SK-N-SH (cell line): ENCODE results near the gene NCAM1. TPM values are rescaled to one million over a fixed set of nuclear protein-coding genes. Genes with fewer than 3 reads are reported as not detected.

Experiments
- CTCF ChIA-PET: fragments of 300-600, 350-600 bp; formaldehyde crosslinking; extraction: SDS; loops from one replicate; lab custom pipeline; 2021; lab: Yijun Ruan, JAX
- POLR2A ChIA-PET: fragments of 350-600 bp; sonication (Branson Sonifier 250); formaldehyde crosslinking; extraction: SDS; loops from one replicate; lab custom pipeline; 2020; ENCODE audit warnings: antibody characterized with exemption, inconsistent platforms; lab: Yijun Ruan, JAX
- DNase-seq: peaks from one replicate; pipeline ENCODE4 v3.0.0; 2012
- H2AFZ ChIP-seq: fragments of 200-600 bp; sonication (generic); 2 replicates; pipeline ENCODE4 v1.8.1; 2016; ENCODE audit warnings: antibody characterized with exemption, mild to moderate bottlenecking, low read depth
- H3F3A ChIP-seq: fragments of 200-600 bp; sonication (generic); replicated peaks from 2 replicates; pipeline ENCODE3; 2016; ENCODE audit warnings: antibody characterized with exemption, mild to moderate bottlenecking; ENCODE audit not compliant: insufficient read depth
- H3K27ac ChIP-seq, 2 experiments: fragments of 200-500 bp in 1 of 2; fragments of 200-600 bp in 1 of 2; sonication (Bioruptor generic) in 1 of 2; sonication (generic), shearing (Covaris generic) in 1 of 2; 2 replicates each; pipeline versions ENCODE4 v1.5.1 to v1.6.1; 2014 to 2016; ENCODE audit warnings: low read depth in 2 of 2, inconsistent platforms in 1 of 2, low read length in 1 of 2, mild to moderate bottlenecking in 1 of 2, mixed read lengths in 1 of 2
- H3K27me3 ChIP-seq: fragments of 200-600 bp; sonication (generic), shearing (Covaris generic); 2 replicates; pipeline ENCODE4 v1.6.1; 2016; ENCODE audit warnings: mixed run types; ENCODE audit not compliant: insufficient read depth
- H3K36me3 ChIP-seq, 2 experiments: fragments of 200-500 bp in 1 of 2; fragments of 200-600 bp in 1 of 2; sonication (Bioruptor generic) in 1 of 2; sonication (generic) in 1 of 2; replicated peaks in 1 of 2; 2 replicates each; pipeline versions ENCODE3 to v1.5.1; 2014 to 2016; ENCODE audit warnings: low read length in 1 of 2, mild to moderate bottlenecking in 1 of 2; ENCODE audit not compliant: insufficient read depth in 2 of 2, control insufficient read depth in 1 of 2
- H3K4me1 ChIP-seq, 2 experiments: fragments of 200-500 bp in 1 of 2; fragments of 200-600 bp in 1 of 2; sonication (Bioruptor generic) in 1 of 2; sonication (generic), shearing (Covaris generic) in 1 of 2; 2 replicates each; pipeline versions ENCODE4 v1.5.1 to v1.6.1; 2014 to 2016; ENCODE audit warnings: low read depth in 1 of 2, low read length in 1 of 2, mixed run types in 1 of 2; ENCODE audit not compliant: insufficient read depth in 2 of 2, control insufficient read depth in 1 of 2
- H3K4me2 ChIP-seq: fragments of 200-600 bp; sonication (generic), shearing (Covaris generic); 2 replicates; pipeline ENCODE4 v1.6.1; 2017; ENCODE audit warnings: mixed run types
- H3K4me3 ChIP-seq, 2 experiments: fragments of 200-500 bp in 1 of 2; fragments of 200-600 bp in 1 of 2; sonication (Bioruptor generic) in 1 of 2; sonication (generic), shearing (Covaris generic) in 1 of 2; 2 replicates each; pipeline versions ENCODE4 v1.5.1 to v1.8.1; 2014 to 2016; ENCODE audit warnings: low read depth in 2 of 2, inconsistent platforms in 1 of 2, low read length in 1 of 2, mild to moderate bottlenecking in 1 of 2, mixed read lengths in 1 of 2, moderate library complexity in 1 of 2
- H3K79me2 ChIP-seq: fragments of 200-600 bp; sonication (generic); 2 replicates; pipeline ENCODE4 v1.8.1; 2017; ENCODE audit warnings: mild to moderate bottlenecking; ENCODE audit not compliant: insufficient read depth
- H3K9ac ChIP-seq: fragments of 200-600 bp; sonication (generic); 2 replicates; pipeline ENCODE4 v1.6.1; 2017; ENCODE audit warnings: mixed run types
- H3K9me2 ChIP-seq: fragments of 200-600 bp; sonication (generic); 2 replicates; pipeline ENCODE4 v1.6.1; 2017; ENCODE audit warnings: mixed run types
- H3K9me3 ChIP-seq: fragments of 200-600 bp; sonication (generic); 2 replicates; pipeline ENCODE4 v1.6.1; 2017; ENCODE audit warnings: mixed run types, mild to moderate bottlenecking, moderate library complexity
- H4K20me1 ChIP-seq: fragments of 200-600 bp; sonication (generic); 2 replicates; pipeline ENCODE4 v1.6.1; 2017; ENCODE audit warnings: mild to moderate bottlenecking, mixed run types; ENCODE audit not compliant: insufficient read depth
- CHD2 ChIP-seq: fragments of 150-350 bp; IDR thresholded peaks from 2 replicates; pipeline ENCODE4 v1.6.1; 2018; ENCODE audit warnings: low read length; ENCODE audit not compliant: partially characterized antibody
- ELF1 ChIP-seq: IDR thresholded peaks from 2 replicates; pipeline ENCODE4 v1.4.0; 2012
- EP300 ChIP-seq, 2 experiments: IDR thresholded peaks; 2 replicates each; pipeline versions ENCODE4 v1.4.0 to v1.6.1; 2012; ENCODE audit warnings: borderline replicate concordance in 1 of 2, low read depth in 1 of 2, low read length in 1 of 2
- EZH2phosphoT487 ChIP-seq: fragments of 200-600 bp; sonication (generic); IDR thresholded peaks from 2 replicates; pipeline ENCODE4 v1.6.1; 2017; ENCODE audit warnings: low read depth, mixed run types, mild to moderate bottlenecking, antibody characterized with exemption, moderate library complexity, borderline replicate concordance
- FOSL2 ChIP-seq: IDR thresholded peaks from 2 replicates; pipeline ENCODE4 v1.4.0; 2012; ENCODE audit warnings: low read depth, mild to moderate bottlenecking, moderate library complexity, borderline replicate concordance
- FOXJ3 ChIP-seq: sonication (generic); formaldehyde crosslinking; IDR thresholded peaks from 2 replicates; pipeline ENCODE4 v1.5.1; 2020; ENCODE audit warnings: mild to moderate bottlenecking, missing genetic modification reagents
- FOXM1 ChIP-seq: IDR thresholded peaks from 2 replicates; pipeline ENCODE4 v1.4.0; 2012; ENCODE audit warnings: low read depth, mild to moderate bottlenecking
- GATA2 ChIP-seq: sonication (generic); formaldehyde crosslinking; IDR thresholded peaks from 2 replicates; pipeline ENCODE4 v1.5.0; 2020; ENCODE audit warnings: mild to moderate bottlenecking, missing genetic modification reagents
- MEF2A ChIP-seq: IDR thresholded peaks from 2 replicates; pipeline ENCODE4 v1.4.0; 2012; ENCODE audit warnings: low read depth, borderline replicate concordance
- MXI1 ChIP-seq: IDR thresholded peaks from 2 replicates; pipeline ENCODE4 v1.6.1; 2012; ENCODE audit warnings: mild to moderate bottlenecking, low read depth, low read length, improper control_type of control experiment
- NFIC ChIP-seq: IDR thresholded peaks from 2 replicates; pipeline ENCODE4 v1.4.0; 2012; ENCODE audit warnings: borderline replicate concordance
- POLR2AphosphoS5 ChIP-seq: IDR thresholded peaks from 2 replicates; pipeline ENCODE4 v1.6.1; 2012; ENCODE audit warnings: low read depth, low read length
- RAD21 ChIP-seq: IDR thresholded peaks from 2 replicates; pipeline ENCODE4 v1.6.1; 2012; ENCODE audit warnings: mild to moderate bottlenecking, low read length
- RXRA ChIP-seq: IDR thresholded peaks from 2 replicates; pipeline ENCODE4 v1.4.0; 2012; ENCODE audit warnings: low read depth, mild to moderate bottlenecking, borderline replicate concordance
- SIN3A ChIP-seq: IDR thresholded peaks from 2 replicates; pipeline ENCODE4 v1.6.1; 2012; ENCODE audit warnings: low read depth, mild to moderate bottlenecking, low read length, moderate library complexity, borderline replicate concordance
- SMC3 ChIP-seq: IDR thresholded peaks from 2 replicates; pipeline ENCODE4 v1.6.1; 2012; ENCODE audit warnings: low read depth, low read length, improper control_type of control experiment
- TAF1 ChIP-seq: IDR thresholded peaks from 2 replicates; pipeline ENCODE4 v1.6.1; 2012; ENCODE audit warnings: low read depth, mild to moderate bottlenecking, low read length, moderate library complexity, borderline replicate concordance
- TEAD4 ChIP-seq: IDR thresholded peaks from 2 replicates; pipeline ENCODE4 v1.4.0; 2012; ENCODE audit warnings: mild to moderate bottlenecking, borderline replicate concordance; ENCODE audit not compliant: insufficient read depth
- WGBS: methylation state at CpG from one replicate; pipeline ENCODE4 v1.1.6; 2017; ENCODE audit warnings: low lambda C conversion rate; 5-methylcytosine and 5-hydroxymethylcytosine counted together
- polyA plus RNA-seq, 3 experiments: library from polyadenylated mRNA; depleted of rRNA; stranded (reverse); fragments of >200 nt; gene quantifications; 2 replicates each; pipeline ENCODE4 v1.2.3, GENCODE V29; 2012
- TF ChIP-seq, protein P1 (sequence below): IDR thresholded peaks from 2 replicates; pipeline ENCODE4 v1.4.0; 2012; ENCODE audit warnings: low read depth
- TF ChIP-seq, protein P2 (sequence below): fragments of 200-600 bp; sonication (generic); IDR thresholded peaks from 2 replicates; pipeline ENCODE4 v1.6.1; 2017; ENCODE audit warnings: antibody characterized with exemption, mild to moderate bottlenecking, moderate library complexity
- TF ChIP-seq, protein P3 (sequence below): IDR thresholded peaks from 2 replicates; pipeline ENCODE4 v1.4.0; 2012; ENCODE audit warnings: low read depth, borderline replicate concordance

NCAM1 gene
- polyA plus RNA-seq, 1 of the 3 experiments (the other 2 are of a cell fraction) = 19.4 TPM

DNA sequence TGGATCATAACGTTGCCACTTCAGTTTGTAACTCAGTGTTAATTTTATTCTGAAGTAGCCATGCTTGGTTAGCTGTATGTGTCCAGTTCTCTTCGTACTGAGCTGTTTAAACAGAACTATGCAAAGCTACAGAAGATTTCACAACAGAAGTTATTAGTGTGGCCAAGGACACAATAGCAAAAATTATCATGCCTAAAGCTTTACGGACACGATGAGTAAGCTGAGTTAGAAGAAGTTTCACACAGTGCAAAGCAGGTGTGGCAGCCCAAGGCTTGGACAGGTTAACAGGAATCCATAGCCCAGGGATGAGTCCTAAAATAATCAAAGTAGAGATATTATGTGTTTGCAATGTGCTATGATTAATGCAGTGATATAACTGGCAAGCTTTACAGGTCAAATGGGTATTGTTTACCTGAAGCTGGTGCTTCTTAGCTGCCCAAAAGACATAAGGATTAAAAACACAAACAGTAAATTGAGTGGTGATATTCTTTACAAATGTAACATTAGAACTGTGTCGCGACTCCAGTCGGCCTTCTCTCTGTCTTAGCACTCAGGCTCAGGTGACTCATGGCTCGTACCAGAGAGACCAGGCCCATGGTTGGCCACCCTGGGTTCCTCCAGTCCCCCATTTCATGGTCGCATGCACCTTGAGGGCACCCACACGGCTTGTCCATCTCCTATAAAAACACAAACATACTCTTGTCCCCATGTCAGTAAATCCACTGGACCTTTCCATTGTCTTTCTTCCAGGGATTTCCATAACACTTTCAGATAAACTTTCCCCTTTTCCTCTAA, 35.5 kb upstream of the NCAM1 start:
- Histone ChIP-seq H3K4me2 (no peak overlapping the region), H3K9me3 (no peaks in the 10 kb centered on the region), H2AFZ (no peak overlapping the region), H3K36me3 (no peaks in the 10 kb centered on the region), H3K4me3 (no peak overlapping the region), H3K9ac (no peak overlapping the region), H3K9me2 (no peaks in the 10 kb centered on the region), H4K20me1 (no peaks in the 10 kb centered on the region), H3K4me1 (peaks cover 0 to 2% of the 10 kb centered on the region in 2 experiments; a peak in 1 of 4 replicates), H3K27me3 (no peaks in the 10 kb centered on the region; the same call in 1 of the 2 replicates), H3K27ac (no peak overlapping the region), H3K79me2 (no peaks in the 10 kb centered on the region), H3F3A (no peaks in the 10 kb centered on the region)
- TF ChIP-seq POLR2AphosphoS5 (no peak), EP300 (IDR thresholded peaks at IDR 0.05; ENCODE audit: borderline replicate concordance in 1 of 2, low read depth in 1 of 2, low read length in 1 of 2) (no peak), EZH2phosphoT487 (no peak), SIN3A (no peak), ELF1 (no peak), RXRA (no peak), TEAD4 (no peak), GATA2 (CRISPR knock-in tag) (no peak)
- TF ChIP-seq, protein P1, sequence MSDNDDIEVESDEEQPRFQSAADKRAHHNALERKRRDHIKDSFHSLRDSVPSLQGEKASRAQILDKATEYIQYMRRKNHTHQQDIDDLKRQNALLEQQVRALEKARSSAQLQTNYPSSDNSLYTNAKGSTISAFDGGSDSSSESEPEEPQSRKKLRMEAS = no peak
- TF ChIP-seq, protein P2, sequence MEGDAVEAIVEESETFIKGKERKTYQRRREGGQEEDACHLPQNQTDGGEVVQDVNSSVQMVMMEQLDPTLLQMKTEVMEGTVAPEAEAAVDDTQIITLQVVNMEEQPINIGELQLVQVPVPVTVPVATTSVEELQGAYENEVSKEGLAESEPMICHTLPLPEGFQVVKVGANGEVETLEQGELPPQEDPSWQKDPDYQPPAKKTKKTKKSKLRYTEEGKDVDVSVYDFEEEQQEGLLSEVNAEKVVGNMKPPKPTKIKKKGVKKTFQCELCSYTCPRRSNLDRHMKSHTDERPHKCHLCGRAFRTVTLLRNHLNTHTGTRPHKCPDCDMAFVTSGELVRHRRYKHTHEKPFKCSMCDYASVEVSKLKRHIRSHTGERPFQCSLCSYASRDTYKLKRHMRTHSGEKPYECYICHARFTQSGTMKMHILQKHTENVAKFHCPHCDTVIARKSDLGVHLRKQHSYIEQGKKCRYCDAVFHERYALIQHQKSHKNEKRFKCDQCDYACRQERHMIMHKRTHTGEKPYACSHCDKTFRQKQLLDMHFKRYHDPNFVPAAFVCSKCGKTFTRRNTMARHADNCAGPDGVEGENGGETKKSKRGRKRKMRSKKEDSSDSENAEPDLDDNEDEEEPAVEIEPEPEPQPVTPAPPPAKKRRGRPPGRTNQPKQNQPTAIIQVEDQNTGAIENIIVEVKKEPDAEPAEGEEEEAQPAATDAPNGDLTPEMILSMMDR = no peak
- WGBS = 61% methylated on average over 10 of the region's 10 CpGs
- ChIA-PET CTCF (no interaction called here), POLR2A (no interaction called here)
- DNase-seq = no peak

DNA sequence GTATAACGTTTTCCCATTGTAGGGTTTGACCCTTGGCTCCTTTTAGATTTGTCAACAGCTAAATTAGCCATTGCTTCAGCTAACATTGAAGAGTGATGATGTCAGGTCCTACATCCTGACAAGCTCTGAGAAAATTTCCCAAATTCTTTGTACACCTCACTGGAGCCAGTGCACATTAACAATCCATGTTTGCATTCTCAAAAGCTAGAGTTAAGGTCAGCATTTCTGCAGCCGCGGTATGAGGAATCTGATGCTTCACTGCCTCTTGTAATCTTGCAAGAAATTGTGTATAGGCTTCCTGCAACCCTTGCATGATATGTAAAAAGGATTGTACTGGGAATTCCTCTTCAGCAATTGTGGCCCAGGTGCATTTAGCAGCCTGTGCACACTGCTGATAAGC, 33.1 kb upstream of the NCAM1 start:
- H3K27ac ChIP-seq = no peak overlapping the region
- peaks cover 0 to 2% of the 10 kb centered on the region in 2 experiments; a peak in 1 of 4 replicates for H3K4me1 ChIP-seq
- no peak overlapping the region for H3K9ac ChIP-seq
- no peaks in the 10 kb centered on the region for H4K20me1 ChIP-seq
- H3K9me3 ChIP-seq = no peaks in the 10 kb centered on the region
- 62% methylated on average over 3 of the region's 3 CpGs for WGBS
- H3K27me3 ChIP-seq = no peaks in the 10 kb centered on the region
- no peak overlapping the region for H2AFZ ChIP-seq
- ChIA-PET POLR2A (no interaction called here), CTCF (no interaction called here)
- H3F3A ChIP-seq = no peaks in the 10 kb centered on the region
- H3K36me3 ChIP-seq = no peaks in the 10 kb centered on the region
- DNase-seq = no peak
- H3K9me2 ChIP-seq = no peaks in the 10 kb centered on the region
- no peak overlapping the region for H3K4me3 ChIP-seq
- no peak overlapping the region for H3K4me2 ChIP-seq
- H3K79me2 ChIP-seq = no peaks in the 10 kb centered on the region
- TF ChIP-seq TAF1 = no peak
- TF ChIP-seq, protein P2 = no peak
- TF ChIP-seq EZH2phosphoT487 = no peak
- TF ChIP-seq FOXJ3 (CRISPR knock-in tag) = no peak
- TF ChIP-seq SMC3 = no peak
- no peak for TF ChIP-seq GATA2 (CRISPR knock-in tag)
- TF ChIP-seq, protein P1 = no peak
- TF ChIP-seq RAD21 = no peak
- no peak for TF ChIP-seq MEF2A
- TF ChIP-seq, protein P3, sequence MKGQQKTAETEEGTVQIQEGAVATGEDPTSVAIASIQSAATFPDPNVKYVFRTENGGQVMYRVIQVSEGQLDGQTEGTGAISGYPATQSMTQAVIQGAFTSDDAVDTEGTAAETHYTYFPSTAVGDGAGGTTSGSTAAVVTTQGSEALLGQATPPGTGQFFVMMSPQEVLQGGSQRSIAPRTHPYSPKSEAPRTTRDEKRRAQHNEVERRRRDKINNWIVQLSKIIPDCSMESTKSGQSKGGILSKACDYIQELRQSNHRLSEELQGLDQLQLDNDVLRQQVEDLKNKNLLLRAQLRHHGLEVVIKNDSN = no peak
- TF ChIP-seq TEAD4 = no peak
- no peak for TF ChIP-seq FOSL2
- TF ChIP-seq CHD2 = no peak
- TF ChIP-seq RXRA = no peak
- no peak for TF ChIP-seq FOXM1
- no peak for TF ChIP-seq MXI1
- TF ChIP-seq NFIC = no peak
